ENCODE measurements around the gene CLRN1. TPM values are rescaled to one million over a fixed set of nuclear protein-coding genes. Genes with fewer than 3 reads are reported as not detected.

CLRN1 gene
- total RNA-seq, 1 donor from 2014 or later: not detected

- DNase-seq (ENCODE audit: low spot score): no peak
Observed at GRCh38 chr3:150975992-150976368, 3.5 kb upstream of the CLRN1 start.

GRCh38 chr3:150975086-150975991 is 2.8 kb upstream of the CLRN1 start:
- no peak for DNase-seq (ENCODE audit: low spot score)

- no peak for DNase-seq (ENCODE audit: low spot score)
Observed at GRCh38 chr3:150970665-150971324, 1.7 kb downstream of the CLRN1 start.

GRCh38 chr3:150968341-150969035 is 4.0 kb downstream of the CLRN1 start:
- no peak for DNase-seq (ENCODE audit: low spot score)

GRCh38 chr3:150965436-150965835 is 7.1 kb downstream of the CLRN1 start:
- DNase-seq (ENCODE audit: low spot score): no peak

- DNase-seq (ENCODE audit: low spot score): no peak
Observed at GRCh38 chr3:150961949-150962348, 10.6 kb downstream of the CLRN1 start.

GRCh38 chr3:150960708-150961684 is 11.5 kb downstream of the CLRN1 start:
- DNase-seq (ENCODE audit: low spot score): no peak

- no peak for DNase-seq (ENCODE audit: low spot score)
Observed at GRCh38 chr3:150958683-150959082, 13.8 kb downstream of the CLRN1 start.

- DNase-seq (ENCODE audit: low spot score): no peak
Observed at GRCh38 chr3:150956376-150956775, 16.2 kb downstream of the CLRN1 start.

GRCh38 chr3:150951923-150952322 is 20.6 kb downstream of the CLRN1 start:
- DNase-seq (ENCODE audit: low spot score): no peak

GRCh38 chr3:150945226-150946032 is 27.1 kb downstream of the CLRN1 start:
- no peak for DNase-seq (ENCODE audit: low spot score)

- no peak for DNase-seq (ENCODE audit: low spot score)
Observed at GRCh38 chr3:150942221-150942620, 30.3 kb downstream of the CLRN1 start.

GRCh38 chr3:150936693-150937092 is 35.8 kb downstream of the CLRN1 start:
- DNase-seq (ENCODE audit: low spot score): no peak

GRCh38 chr3:150933473-150933995 is 39.0 kb downstream of the CLRN1 start:
- no peak for DNase-seq (ENCODE audit: low spot score)

- DNase-seq (ENCODE audit: low spot score): no peak
Observed at GRCh38 chr3:150931745-150932144, 40.8 kb downstream of the CLRN1 start.

GRCh38 chr3:150930839-150931238 is 41.7 kb downstream of the CLRN1 start:
- DNase-seq (ENCODE audit: low spot score): no peak

GRCh38 chr3:150928234-150928633 is 44.3 kb downstream of the CLRN1 start:
- DNase-seq (ENCODE audit: low spot score): no peak

- DNase-seq (ENCODE audit: low spot score): no peak
Observed at GRCh38 chr3:150926328-150926727, 46.2 kb downstream of the CLRN1 start.

GRCh38 chr3:150925751-150926201 is 46.8 kb downstream of the CLRN1 start:
- DNase-seq (ENCODE audit: low spot score): no peak

- no peak for DNase-seq (ENCODE audit: low spot score)
Observed at GRCh38 chr3:150922611-150923010, 49.9 kb downstream of the CLRN1 start.

Data from mesenteric fat pad (tissue), 1 donor.